MM.1S (cell line): Measurements from ENCODE around the gene SPTLC1.

Experiments
- CTCF ChIP-seq: fragments of 300-600 bp; sonication (generic); IDR thresholded peaks from 2 replicates; pipeline ENCODE4 v1.5.1; 2016; ENCODE audit warnings: antibody characterized with exemption, low read length, mixed read lengths
- EZH2phosphoT487 ChIP-seq: fragments of 300-600 bp; sonication (generic); IDR thresholded peaks from 2 replicates; pipeline ENCODE4 v1.6.1; 2018; ENCODE audit warnings: antibody characterized with exemption, low read length

GRCh38 chr9:92044936-92045335 lies 70.3 kb downstream of the SPTLC1 start:
- TF ChIP-seq CTCF (no peak), EZH2phosphoT487 (no peak)
